LNCAP (cell line): Measurements from ENCODE around the gene PITPNM3.

Source experiments
- CTCF ChIP-seq: fragments of 450-650 bp; IDR thresholded peaks from 2 replicates; pipeline ENCODE4 v1.5.1; 2017; ENCODE audit warnings: mild to moderate bottlenecking

The PITPNM3 gene

DNA sequence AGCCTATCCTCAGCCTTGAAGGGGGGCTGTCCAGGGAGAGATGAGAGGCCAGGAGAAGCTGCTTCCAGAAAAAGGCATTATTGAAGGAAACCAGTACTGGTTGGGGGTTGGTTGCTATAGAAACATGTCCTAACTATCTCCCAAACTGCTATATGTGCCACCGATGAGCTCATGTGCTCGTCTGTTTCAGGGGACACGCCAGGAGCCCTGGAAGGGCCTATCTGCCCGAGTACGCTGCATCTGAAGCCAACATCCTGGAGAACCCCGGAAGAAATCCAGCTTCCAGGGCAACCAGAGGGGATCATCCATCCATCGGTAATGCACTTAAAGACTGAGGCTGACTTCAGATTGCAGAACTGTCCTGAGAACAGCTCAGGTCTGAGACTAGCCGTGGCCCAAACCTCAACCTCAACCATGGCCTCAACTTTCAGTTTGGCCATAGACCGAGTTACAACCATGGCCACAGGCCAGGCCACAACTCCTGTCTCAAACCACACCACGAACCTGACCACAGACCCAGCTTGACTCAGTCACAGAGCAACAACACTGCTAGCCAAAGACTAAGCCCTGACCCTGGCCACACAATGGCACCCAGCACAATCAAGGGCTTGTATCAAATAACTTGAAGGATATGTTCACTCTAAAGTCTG lies 10.2 kb downstream of the PITPNM3 start:
- no peak for TF ChIP-seq CTCF

DNA sequence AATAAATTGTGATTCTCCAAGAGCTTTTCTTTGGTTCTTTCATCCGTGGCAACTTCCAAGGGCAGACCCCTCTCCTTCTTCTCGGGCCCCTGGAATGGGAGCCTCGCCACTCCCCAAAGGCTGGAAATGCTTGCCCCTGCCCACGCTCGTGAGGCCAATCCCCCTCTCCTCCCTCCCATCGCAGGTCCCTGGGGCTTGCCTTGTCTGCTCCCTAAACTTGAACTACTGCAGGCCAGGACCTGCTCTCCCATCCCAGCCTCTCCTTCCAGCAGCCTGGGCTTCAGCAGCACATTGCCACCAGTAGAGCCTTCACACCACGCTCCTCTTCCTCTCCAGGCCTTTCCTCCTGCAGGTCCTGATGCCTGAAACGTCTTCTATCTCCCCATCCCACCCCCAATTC lies 11.1 kb downstream of the PITPNM3 start:
- TF ChIP-seq CTCF, result no peak

GRCh38 chr17:6544011-6544370 lies 12.4 kb downstream of the PITPNM3 start:
- TF ChIP-seq CTCF, result no peak

- TF ChIP-seq CTCF, result no peak
Measured at GRCh38 chr17:6543079-6544010, 13.0 kb downstream of the PITPNM3 start.

GRCh38 chr17:6542577-6542976 lies 13.8 kb downstream of the PITPNM3 start:
- no peak for TF ChIP-seq CTCF

DNA sequence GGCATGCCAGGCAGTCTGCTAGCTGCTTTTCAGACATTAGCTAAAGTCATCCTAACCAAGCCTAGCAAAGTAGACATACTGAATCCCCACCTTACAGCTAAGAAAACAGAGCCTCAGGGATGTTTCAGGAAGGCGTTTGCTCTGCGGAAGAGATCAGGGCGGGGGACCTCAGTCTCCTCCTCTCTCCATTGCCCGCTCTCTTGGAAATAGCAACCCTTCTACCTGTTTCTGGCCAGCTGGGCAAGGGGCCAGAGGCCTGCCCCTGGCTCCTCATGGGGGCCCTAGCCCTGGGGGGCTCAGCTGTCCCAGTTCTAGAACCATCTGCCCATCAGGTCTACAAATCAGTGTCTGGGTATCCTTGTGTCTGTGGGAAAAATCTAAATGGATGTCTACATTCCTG lies 14.5 kb downstream of the PITPNM3 start:
- no peak for TF ChIP-seq CTCF

DNA sequence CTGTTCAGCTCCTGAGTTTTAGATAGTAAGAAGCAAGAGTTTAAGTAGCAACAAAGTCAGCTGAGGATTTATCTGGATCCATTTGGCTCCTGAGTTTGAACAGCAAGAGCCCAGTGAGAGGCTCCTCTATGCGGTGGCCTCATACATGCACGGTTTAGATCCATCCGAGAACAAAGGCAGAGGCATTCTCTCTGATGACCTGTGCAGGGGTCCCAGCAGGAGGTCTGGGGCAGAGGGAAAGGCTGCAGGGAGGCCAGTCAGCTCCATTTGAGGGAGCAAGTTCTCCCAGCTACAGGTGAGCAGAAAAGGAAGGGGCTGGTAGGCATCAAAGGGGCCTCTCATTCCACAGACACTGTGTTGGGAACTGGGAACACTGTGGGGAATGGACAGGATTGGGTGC lies 16.5 kb downstream of the PITPNM3 start:
- TF ChIP-seq CTCF, result no peak
